IMR-90 (cell line): ENCODE results near the gene C6orf47. TPM values are rescaled to one million over a fixed set of nuclear protein-coding genes. Genes with fewer than 3 reads are reported as not detected.

Experiments
- ATAC-seq: fragments of 200-7000 bp; cut with Tn5 transposase; 2 replicates; pipeline ENCODE4 v1.9.1; 2020; ENCODE audit warnings: low read depth, mild to moderate bottlenecking, moderate library complexity
- BruUV-seq: library from RNA; stranded (reverse); fragments of 400-500 nt; replicated peaks from 2 replicates; lab custom pipeline; 2021; lab: Mats Ljungman, UMichigan
- CTCF ChIA-PET: fragments of 300-600 bp; formaldehyde crosslinking; extraction: SDS; loops from one replicate; lab custom pipeline; 2021; ENCODE audit warnings: antibody characterized with exemption; lab: Yijun Ruan, JAX
- POLR2A ChIA-PET: fragments of 300-600 bp; sonication (Branson Sonifier 250); formaldehyde crosslinking; loops from one replicate; lab custom pipeline; 2022; ENCODE audit warnings: antibody characterized with exemption; ENCODE audit not compliant: unreplicated experiment; lab: Charles Lee
- DNase-seq: peaks from one replicate; pipeline ENCODE4 v3.0.0; 2013
- H2AFZ ChIP-seq: replicated peaks from 2 replicates; pipeline ENCODE3; 2013; ENCODE audit warnings: low read length, mild to moderate bottlenecking; ENCODE audit not compliant: poor library complexity
- H2AK5ac ChIP-seq: 2 replicates; pipeline ENCODE4 v1.6.1; 2013; ENCODE audit warnings: low read depth, low read length, inconsistent platforms
- H2AK9ac ChIP-seq: replicated peaks from 2 replicates; pipeline ENCODE3; 2013; ENCODE audit warnings: mild to moderate bottlenecking, low read depth, low read length, moderate library complexity; ENCODE audit not compliant: poor library complexity
- H2BK120ac ChIP-seq: 2 replicates; pipeline ENCODE4 v1.6.1; 2013; ENCODE audit warnings: low read depth, low read length, inconsistent platforms
- H2BK15ac ChIP-seq: 3 replicates; pipeline ENCODE4 v1.6.1; 2013; ENCODE audit warnings: low read depth, low read length, inconsistent platforms
- H2BK20ac ChIP-seq: 2 replicates; pipeline ENCODE4 v1.6.1; 2013; ENCODE audit warnings: low read depth, mild to moderate bottlenecking, inconsistent platforms, low read length, moderate library complexity
- H2BK5ac ChIP-seq: 2 replicates; pipeline ENCODE4 v1.6.1; 2013; ENCODE audit warnings: mild to moderate bottlenecking, low read depth, low read length, inconsistent platforms; ENCODE audit not compliant: poor library complexity, severe bottlenecking
- H3K14ac ChIP-seq: replicated peaks from 2 replicates; pipeline ENCODE4 v1.6.1; 2013; ENCODE audit warnings: low read depth, low read length, inconsistent platforms
- H3K18ac ChIP-seq: 2 replicates; pipeline ENCODE4 v1.6.1; 2013; ENCODE audit warnings: low read depth, low read length, control low read depth
- H3K23ac ChIP-seq: 2 replicates; pipeline ENCODE4 v1.6.1; 2013; ENCODE audit warnings: low read depth, low read length, inconsistent platforms
- H3K27ac ChIP-seq: 2 replicates; pipeline ENCODE4 v1.5.1; 2013; ENCODE audit warnings: mild to moderate bottlenecking, control low read depth, low read length; ENCODE audit not compliant: insufficient read depth
- H3K27me3 ChIP-seq: 2 replicates; pipeline ENCODE4 v1.6.1; 2013; ENCODE audit warnings: low read length; ENCODE audit not compliant: control insufficient read depth, insufficient read depth
- H3K36me3 ChIP-seq: 2 replicates; pipeline ENCODE4 v1.6.1; 2013; ENCODE audit warnings: low read length, mixed read lengths; ENCODE audit not compliant: control insufficient read depth, insufficient read depth
- H3K4ac ChIP-seq: 2 replicates; pipeline ENCODE4 v1.6.1; 2013; ENCODE audit warnings: low read depth, low read length, inconsistent platforms
- H3K4me1 ChIP-seq: 2 replicates; pipeline ENCODE4 v1.6.1; 2013; ENCODE audit warnings: low read length, mixed read lengths; ENCODE audit not compliant: control insufficient read depth, insufficient read depth
- H3K4me2 ChIP-seq: 2 replicates; pipeline ENCODE4 v1.6.1; 2013; ENCODE audit warnings: low read depth, mild to moderate bottlenecking, control low read depth, low read length, moderate library complexity
- H3K4me3 ChIP-seq: 2 replicates; pipeline ENCODE4 v1.5.1; 2013; ENCODE audit warnings: low read depth, mild to moderate bottlenecking, control low read depth, low read length, moderate library complexity; ENCODE audit not compliant: insufficient read depth
- H3K56ac ChIP-seq: 2 replicates; pipeline ENCODE4 v1.6.1; 2013; ENCODE audit warnings: low read length, inconsistent platforms; ENCODE audit not compliant: insufficient read depth; ENCODE audit errors: extremely low read depth
- H3K79me1 ChIP-seq, 2 experiments: 2 replicates each; pipeline ENCODE4 v1.6.1; 2013; ENCODE audit warnings: low read length in 2 of 2, inconsistent platforms in 1 of 2, low read depth in 1 of 2
- H3K9ac ChIP-seq: 2 replicates; pipeline ENCODE4 v1.6.1; 2013; ENCODE audit warnings: low read depth, low read length, control low read depth
- H3K9me1 ChIP-seq: 2 replicates; pipeline ENCODE4 v1.6.1; 2013; ENCODE audit warnings: low read length, inconsistent platforms; ENCODE audit not compliant: insufficient read depth
- H3K9me3 ChIP-seq: 2 replicates; pipeline ENCODE4 v1.6.1; 2013; ENCODE audit warnings: low read length; ENCODE audit not compliant: control insufficient read depth, insufficient read depth
- H4K20me1 ChIP-seq: 2 replicates; pipeline ENCODE4 v1.6.1; 2013; ENCODE audit warnings: low read length, inconsistent platforms; ENCODE audit not compliant: insufficient read depth
- H4K5ac ChIP-seq: 2 replicates; pipeline ENCODE4 v1.6.1; 2013; ENCODE audit warnings: mild to moderate bottlenecking, low read depth, low read length, control low read depth
- H4K8ac ChIP-seq, 2 experiments: 2 replicates each; pipeline ENCODE4 v1.6.1; 2013; ENCODE audit warnings: low read depth in 2 of 2, low read length in 2 of 2, control low read depth in 1 of 2, inconsistent platforms in 1 of 2
- H4K91ac ChIP-seq: 2 replicates; pipeline ENCODE4 v1.6.1; 2013; ENCODE audit warnings: low read depth, low read length, inconsistent platforms; ENCODE audit not compliant: insufficient read depth
- BHLHE40 ChIP-seq: fragments of 150-350 bp; IDR thresholded peaks from 2 replicates; pipeline ENCODE4 v1.6.1; 2016; ENCODE audit warnings: mild to moderate bottlenecking, low read depth, low read length
- CEBPB ChIP-seq: IDR thresholded peaks from 2 replicates; pipeline ENCODE4 v1.6.1; 2012; ENCODE audit warnings: low read depth, low read length, improper control_type of control experiment
- CHD1 ChIP-seq: IDR thresholded peaks from 2 replicates; pipeline ENCODE4 v1.6.1; 2012; ENCODE audit warnings: low read depth, low read length, improper control_type of control experiment
- FOS ChIP-seq: fragments of 150-350 bp; IDR thresholded peaks from 2 replicates; pipeline ENCODE4 v1.6.1; 2016; ENCODE audit warnings: low read depth, low read length
- MAFK ChIP-seq: IDR thresholded peaks from 2 replicates; pipeline ENCODE4 v1.6.1; 2012; ENCODE audit warnings: low read depth, low read length, improper control_type of control experiment
- MAZ ChIP-seq: IDR thresholded peaks from 2 replicates; pipeline ENCODE4 v1.6.1; 2012; ENCODE audit warnings: low read depth, mild to moderate bottlenecking, low read length, improper control_type of control experiment, moderate library complexity, borderline replicate concordance
- MXI1 ChIP-seq: IDR thresholded peaks from 2 replicates; pipeline ENCODE4 v1.6.1; 2012; ENCODE audit warnings: low read depth, mild to moderate bottlenecking, low read length, moderate library complexity, borderline replicate concordance
- NFE2L2 ChIP-seq: fragments of 150-350 bp; IDR thresholded peaks from 2 replicates; pipeline ENCODE4 v1.6.1; 2016; ENCODE audit warnings: low read depth, mild to moderate bottlenecking, low read length
- POLR2A ChIP-seq: IDR thresholded peaks from 2 replicates; pipeline ENCODE4 v1.6.1; 2012; ENCODE audit warnings: mild to moderate bottlenecking, low read depth, low read length
- RAD21 ChIP-seq: IDR thresholded peaks from 2 replicates; pipeline ENCODE4 v1.6.1; 2012; ENCODE audit warnings: low read length, improper control_type of control experiment
- RFX5 ChIP-seq: IDR thresholded peaks from 2 replicates; pipeline ENCODE4 v1.8.0; 2012; ENCODE audit warnings: low read depth, mild to moderate bottlenecking, low read length, moderate library complexity
- SMC3 ChIP-seq: fragments of 150-350 bp; IDR thresholded peaks from 2 replicates; pipeline ENCODE4 v1.6.1; 2016; ENCODE audit warnings: low read depth, mild to moderate bottlenecking, antibody characterized with exemption, low read length, moderate library complexity
- WGBS, 2 experiments: methylation state at CpG; one replicate each; pipeline versions ENCODE4 v1.1.5 to v1.1.7; 2013; ENCODE audit warnings: missing lambda C conversion rate in 2 of 2; ENCODE audit not compliant: insufficient read length in 1 of 2; ENCODE audit errors: extremely low coverage in 2 of 2; 5-methylcytosine and 5-hydroxymethylcytosine counted together
- dilution Hi-C: fragments of 300-500 bp; cut with HindIII; formaldehyde crosslinking; loops from one replicate; pipeline ENCODE4 v1.14.3; 2018; ENCODE audit warnings: low sequenced_read_pairs; ENCODE audit not compliant: unreplicated experiment
- in situ Hi-C: fragments of 300-500 bp; cut with MboI; formaldehyde crosslinking; loops from 3 replicates; pipeline ENCODE4 v1.14.3; 2019; ENCODE audit warnings: low sequenced_read_pairs, inconsistent platforms, mixed read lengths
- intact Hi-C: fragments of 100-400 bp; cut with micrococcal nuclease; formaldehyde crosslinking; loops from 2 replicates; pipeline ENCODE4 v1.10.0; 2022
- polyA plus RNA-seq, 3 experiments: library from polyadenylated mRNA; depleted of rRNA; stranded (reverse); fragments of >200 nt; gene quantifications; 2 replicates each; pipeline ENCODE4 v1.2.3, GENCODE V29; 2012; ENCODE audit warnings: low replicate concordance in 1 of 3
- total RNA-seq: library from RNA; depleted of rRNA; stranded (reverse); fragments of >200 nt; gene quantifications from 2 replicates; pipeline ENCODE4 v1.2.3, GENCODE V29; 2012
- TF ChIP-seq, protein P1 (sequence below): conservative IDR thresholded peaks from 2 replicates; pipeline ENCODE4 v1.5.1; 2012; ENCODE audit warnings: mild to moderate bottlenecking, low read depth, low read length, improper control_type of control experiment
- TF ChIP-seq, protein P2 (sequence below): fragments of 150-350 bp; IDR thresholded peaks from 2 replicates; pipeline ENCODE4 v1.6.1; 2017; ENCODE audit warnings: mild to moderate bottlenecking, antibody characterized with exemption, low read length, low read depth

Gene C6orf47
- total and polyA plus RNA-seq, 2 of the 4 experiments (the other 2 are of a cell fraction): 8.9 to 14.2 TPM

DNA sequence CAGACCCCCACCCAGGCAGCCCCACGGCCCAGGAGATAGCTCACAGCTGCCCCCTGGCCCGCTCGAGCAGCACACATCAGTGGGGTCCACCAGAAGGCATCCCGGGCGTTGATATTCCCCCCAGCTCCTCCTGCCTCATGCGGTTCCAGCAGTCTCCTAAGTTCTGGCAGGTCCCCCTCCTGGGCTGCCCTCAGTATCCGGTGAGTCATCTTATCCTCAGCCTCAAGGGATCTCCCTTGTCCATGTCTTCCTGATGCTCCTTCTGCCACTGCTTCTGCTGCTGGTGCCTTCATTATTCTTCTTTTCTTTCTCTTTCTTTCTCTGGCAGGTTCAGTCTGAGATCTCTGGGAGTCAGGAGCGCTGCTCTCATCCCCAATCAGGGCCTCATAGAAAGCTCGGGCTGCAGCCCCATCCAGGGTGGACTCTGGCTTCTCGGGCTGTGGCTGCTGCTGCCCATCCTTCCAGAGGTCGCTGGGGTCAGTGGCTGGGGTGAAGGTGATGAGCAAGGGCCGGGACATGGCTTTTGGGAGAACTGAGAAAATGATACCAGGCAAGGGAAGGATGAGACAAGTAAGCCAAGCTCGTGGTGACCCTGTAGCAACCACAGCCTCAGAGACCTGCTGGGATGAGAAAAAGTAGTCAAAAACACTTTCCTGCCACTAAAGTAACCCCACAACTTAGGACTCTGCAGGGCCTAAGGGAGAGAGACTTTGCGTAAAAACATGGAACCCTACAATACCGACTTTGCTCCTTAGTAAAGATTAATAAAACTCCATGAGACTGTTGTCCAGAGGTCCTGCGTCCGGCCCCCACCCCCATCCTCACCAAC lies 3.6 kb upstream of the C6orf47 start:
- peak overlapping the region; percentile 67 for H3K9ac ChIP-seq
- H3K23ac ChIP-seq: peak overlapping the region; percentile 78
- ChIA-PET CTCF (interaction anchor here (0.9 to 1.3 kb wide), 2 partner anchors 11 to 12 kb away, joined by 3 to 5 read pairs; partner anchors contain the start of gene BAG6), POLR2A (interaction anchor here (0.7 to 1.4 kb wide), 3 partner anchors 12 to 66 kb away, joined by 3 to 8 read pairs (median 3); partner anchors contain the start of gene BAG6)
- peaks cover 10 to 83% of the 10 kb centered on the region in 2 experiments for H3K79me1 ChIP-seq
- DNase-seq (peak; percentile 89), ATAC-seq (peak; percentile 22)
- H3K14ac ChIP-seq: peak overlapping the region; percentile 85
- peak overlapping the region; percentile 30 for H3K18ac ChIP-seq
- intact Hi-C loops (loop anchor here (2.0 to 5.0 kb wide), 2 partner anchors 117 to 168 kb away; partner anchors contain the start of genes ATP6V1G2 and NFKBIL1), in situ Hi-C loops (no loop called here), dilution Hi-C loops (no loop called here)
- H2BK20ac ChIP-seq: peak overlapping the region; percentile 65
- peak overlapping the region; percentile 75 for H2BK120ac ChIP-seq
- 7% methylated on average over 9 of the region's 17 CpGs; no CpG with 5 or more reads in 1 of the 2 experiments for WGBS, 2 experiments
- peaks cover 14% of the 10 kb centered on the region for H3K4me1 ChIP-seq
- 0 out of 2 replicates have a peak, but pooled peaks cover 3% of the 10 kb centered on the region for H3K9me1 ChIP-seq
- peaks cover 25% of the 10 kb centered on the region for H3K36me3 ChIP-seq
- H3K56ac ChIP-seq: peak overlapping the region; percentile 46
- H3K4ac ChIP-seq: peak overlapping the region; percentile 80
- BruUV-seq: TSS peak; percentile 42
- peak overlapping the region; percentile 84 for H2AK5ac ChIP-seq
- peak overlapping the region; percentile 45 for H4K5ac ChIP-seq
- H4K91ac ChIP-seq: peak overlapping the region; percentile 80
- H2AK9ac ChIP-seq: peak overlapping the region; percentile 99
- no peaks in the 10 kb centered on the region for H3K9me3 ChIP-seq
- H3K27me3 ChIP-seq: no peaks in the 10 kb centered on the region
- peak overlapping the region; percentile 74 for H3K4me2 ChIP-seq
- peak overlapping the region; percentile 63; the same call in 2 of the 3 replicates for H2BK15ac ChIP-seq
- peak overlapping the region; percentile 74 for H3K4me3 ChIP-seq
- peak overlapping the region; percentile 44 to 98 for H4K8ac ChIP-seq
- peaks cover 5% of the 10 kb centered on the region for H4K20me1 ChIP-seq
- peak overlapping the region; percentile 80 for H3K27ac ChIP-seq
- peak overlapping the region; percentile 82 for H2BK5ac ChIP-seq
- H2AFZ ChIP-seq: peak overlapping the region; percentile 90
- TF ChIP-seq SMC3 (no peak), RFX5 (no peak), FOS (peak; percentile 72; the same call in 1 of the 2 replicates), MAZ (peak; percentile 49; the same call in 1 of the 2 replicates), CHD1 (no peak; the same call in 1 of the 2 replicates), BHLHE40 (no peak), NFE2L2 (no peak), MAFK (no peak), MXI1 (0 out of 2 replicates have a peak, but pooled peaks have one; percentile 22), POLR2A (0 out of 2 replicates have a peak, but pooled peaks have one; percentile 32), CEBPB (no peak), RAD21 (no peak; the same call in 1 of the 2 replicates)
- TF ChIP-seq, protein P1, sequence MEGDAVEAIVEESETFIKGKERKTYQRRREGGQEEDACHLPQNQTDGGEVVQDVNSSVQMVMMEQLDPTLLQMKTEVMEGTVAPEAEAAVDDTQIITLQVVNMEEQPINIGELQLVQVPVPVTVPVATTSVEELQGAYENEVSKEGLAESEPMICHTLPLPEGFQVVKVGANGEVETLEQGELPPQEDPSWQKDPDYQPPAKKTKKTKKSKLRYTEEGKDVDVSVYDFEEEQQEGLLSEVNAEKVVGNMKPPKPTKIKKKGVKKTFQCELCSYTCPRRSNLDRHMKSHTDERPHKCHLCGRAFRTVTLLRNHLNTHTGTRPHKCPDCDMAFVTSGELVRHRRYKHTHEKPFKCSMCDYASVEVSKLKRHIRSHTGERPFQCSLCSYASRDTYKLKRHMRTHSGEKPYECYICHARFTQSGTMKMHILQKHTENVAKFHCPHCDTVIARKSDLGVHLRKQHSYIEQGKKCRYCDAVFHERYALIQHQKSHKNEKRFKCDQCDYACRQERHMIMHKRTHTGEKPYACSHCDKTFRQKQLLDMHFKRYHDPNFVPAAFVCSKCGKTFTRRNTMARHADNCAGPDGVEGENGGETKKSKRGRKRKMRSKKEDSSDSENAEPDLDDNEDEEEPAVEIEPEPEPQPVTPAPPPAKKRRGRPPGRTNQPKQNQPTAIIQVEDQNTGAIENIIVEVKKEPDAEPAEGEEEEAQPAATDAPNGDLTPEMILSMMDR: no peak
- TF ChIP-seq, protein P2, sequence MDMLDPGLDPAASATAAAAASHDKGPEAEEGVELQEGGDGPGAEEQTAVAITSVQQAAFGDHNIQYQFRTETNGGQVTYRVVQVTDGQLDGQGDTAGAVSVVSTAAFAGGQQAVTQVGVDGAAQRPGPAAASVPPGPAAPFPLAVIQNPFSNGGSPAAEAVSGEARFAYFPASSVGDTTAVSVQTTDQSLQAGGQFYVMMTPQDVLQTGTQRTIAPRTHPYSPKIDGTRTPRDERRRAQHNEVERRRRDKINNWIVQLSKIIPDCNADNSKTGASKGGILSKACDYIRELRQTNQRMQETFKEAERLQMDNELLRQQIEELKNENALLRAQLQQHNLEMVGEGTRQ: no peak
